Measurements from ENCODE around the gene VSIG2.
A peak's percentile ranks its signal among the peaks of the same experiment; 100 is the strongest.

Gene VSIG2

DNA sequence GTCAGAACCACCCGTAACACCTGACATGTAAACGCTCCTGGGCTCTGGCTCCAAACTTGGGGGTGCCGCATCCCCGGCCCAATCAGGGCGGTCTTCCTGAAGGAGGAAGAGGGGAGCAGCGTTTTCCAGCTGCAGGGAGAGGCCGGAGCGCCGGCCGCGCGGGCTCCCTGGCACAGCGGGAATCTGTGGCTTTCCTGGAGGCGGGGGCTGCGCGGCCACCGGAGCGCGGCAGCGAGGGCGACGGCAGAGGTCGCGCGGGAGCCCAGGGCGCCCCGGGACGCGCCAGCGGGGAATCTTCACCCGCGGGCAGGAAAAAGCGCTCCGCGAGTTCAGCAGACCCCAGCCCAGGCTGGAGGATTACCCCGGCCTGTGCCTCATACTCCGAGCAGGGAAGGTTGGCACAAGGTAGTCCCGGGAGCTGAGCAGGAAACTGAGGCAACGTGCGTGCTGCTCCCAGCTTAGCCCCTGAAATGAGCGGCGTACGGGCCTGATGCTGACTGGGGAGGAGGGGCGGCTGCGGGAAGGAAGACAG is 10.6 kb upstream of the VSIG2 start:
- DNase-seq, result no peak

DNA sequence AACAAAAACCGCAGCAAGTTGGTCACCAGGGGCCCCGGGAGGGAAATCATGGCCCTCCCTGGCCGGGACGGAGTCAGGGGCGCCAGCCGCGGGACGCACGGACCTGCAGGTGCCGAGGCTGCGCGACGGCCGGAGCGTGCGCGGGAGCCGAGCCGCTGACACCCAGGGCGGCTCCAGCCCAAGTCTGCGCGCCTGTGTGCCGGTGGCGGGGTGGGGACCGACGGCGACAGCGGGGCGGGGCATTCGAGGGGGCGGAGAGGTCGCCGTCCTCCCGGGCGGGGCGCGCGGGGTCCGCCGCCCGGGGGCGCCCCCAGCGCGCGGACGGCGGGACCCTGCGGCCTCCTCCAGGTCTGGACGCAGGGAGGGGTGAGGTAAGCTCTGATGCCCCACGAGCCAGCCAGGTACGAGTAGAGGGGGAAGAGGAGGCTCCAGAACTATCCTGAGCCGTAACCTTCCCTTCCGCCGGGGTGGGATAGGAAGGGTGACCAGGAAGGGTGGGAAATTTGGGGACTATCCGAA is 10.1 kb upstream of the VSIG2 start, which contains the start of gene ESAM:
Gene ESAM, minus strand, starts transcription at position 186 of the 519 bp plus-strand sequence. Its CDS starts 136 bp downstream, at position 50.
- DNase-seq, result no peak

DNA sequence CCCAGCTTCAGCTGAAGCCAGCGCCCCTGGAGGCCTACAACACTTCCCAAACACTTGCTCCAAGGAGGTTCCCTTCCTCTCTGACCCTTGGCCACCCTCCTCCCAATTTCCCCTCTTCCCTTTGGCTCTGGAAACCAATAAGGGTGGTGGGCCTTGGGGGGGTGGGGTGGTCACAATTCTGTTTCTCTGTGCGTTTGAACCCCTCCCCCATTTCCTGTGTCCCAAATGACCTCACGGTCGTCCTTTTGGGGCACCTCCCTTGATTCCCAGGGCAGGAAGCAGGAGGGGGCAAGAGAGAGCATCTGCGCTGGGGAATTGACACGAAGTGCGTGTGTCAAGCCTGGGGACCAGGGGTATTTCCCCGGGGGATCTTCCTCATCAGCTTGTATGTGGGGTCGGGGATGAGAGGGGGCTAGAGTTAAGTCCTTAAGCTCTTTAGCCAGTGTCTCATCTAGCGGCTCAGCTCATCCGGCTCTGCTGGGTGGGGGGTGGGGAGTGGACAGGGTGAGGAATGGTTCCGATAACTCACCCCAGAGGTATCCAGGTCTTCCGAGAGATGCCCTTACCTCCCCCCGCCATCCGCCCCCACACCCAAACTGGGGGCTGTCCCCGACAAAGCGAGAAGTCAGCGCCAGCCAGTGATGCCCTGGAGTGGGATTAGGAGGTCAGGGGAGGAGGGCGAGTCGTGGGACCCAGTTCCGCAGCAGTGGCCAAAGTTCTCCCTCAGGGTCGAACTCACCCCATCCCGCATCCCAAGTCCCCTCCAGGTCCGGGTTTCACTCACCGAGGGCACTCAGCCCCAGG is 9.4 kb upstream of the VSIG2 start:
- DNase-seq, result no peak

DNA sequence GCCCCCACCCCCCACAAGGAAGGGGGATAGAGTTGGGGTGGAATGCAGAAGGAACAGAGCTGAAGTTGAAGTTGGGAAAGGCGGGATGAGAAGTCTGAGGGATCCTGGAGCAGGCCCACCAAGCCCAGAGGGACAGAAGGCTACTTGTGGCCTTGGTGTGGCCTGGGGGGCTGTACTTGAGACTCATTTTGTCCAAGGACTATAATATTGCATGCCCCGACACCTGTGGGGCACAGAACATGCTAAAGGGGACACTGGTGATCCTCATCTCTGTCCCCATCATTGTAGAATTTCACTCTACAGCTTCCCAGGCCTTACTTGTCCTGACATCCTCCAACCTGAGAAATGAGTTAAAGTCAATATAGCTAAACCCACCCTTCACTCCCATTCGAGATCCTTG is 8.8 kb upstream of the VSIG2 start:
- no peak for DNase-seq

DNA sequence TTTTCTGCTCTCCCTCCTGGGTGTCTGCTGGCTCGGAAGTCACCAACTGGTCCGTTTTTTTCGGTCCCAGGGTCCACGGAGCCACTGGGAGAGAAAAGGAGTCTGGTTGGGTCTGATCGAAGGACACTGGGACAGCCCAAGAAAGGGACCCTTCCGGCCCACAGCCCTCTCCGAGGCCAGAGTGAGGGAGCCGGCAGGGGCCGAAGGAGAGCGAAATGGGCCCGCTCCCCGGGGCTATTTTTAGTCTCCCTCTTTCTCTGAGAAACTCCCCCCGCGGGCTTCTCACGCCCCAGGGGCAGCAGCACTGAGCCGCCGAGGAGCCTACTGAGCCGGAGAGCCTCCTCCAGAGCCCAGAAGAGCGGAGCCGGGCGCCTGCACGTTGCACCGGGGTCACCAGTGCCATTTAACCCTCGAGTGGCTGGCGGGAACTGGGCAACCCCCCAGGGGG is 8.2 kb upstream of the VSIG2 start:
- DNase-seq, result no peak

DNA sequence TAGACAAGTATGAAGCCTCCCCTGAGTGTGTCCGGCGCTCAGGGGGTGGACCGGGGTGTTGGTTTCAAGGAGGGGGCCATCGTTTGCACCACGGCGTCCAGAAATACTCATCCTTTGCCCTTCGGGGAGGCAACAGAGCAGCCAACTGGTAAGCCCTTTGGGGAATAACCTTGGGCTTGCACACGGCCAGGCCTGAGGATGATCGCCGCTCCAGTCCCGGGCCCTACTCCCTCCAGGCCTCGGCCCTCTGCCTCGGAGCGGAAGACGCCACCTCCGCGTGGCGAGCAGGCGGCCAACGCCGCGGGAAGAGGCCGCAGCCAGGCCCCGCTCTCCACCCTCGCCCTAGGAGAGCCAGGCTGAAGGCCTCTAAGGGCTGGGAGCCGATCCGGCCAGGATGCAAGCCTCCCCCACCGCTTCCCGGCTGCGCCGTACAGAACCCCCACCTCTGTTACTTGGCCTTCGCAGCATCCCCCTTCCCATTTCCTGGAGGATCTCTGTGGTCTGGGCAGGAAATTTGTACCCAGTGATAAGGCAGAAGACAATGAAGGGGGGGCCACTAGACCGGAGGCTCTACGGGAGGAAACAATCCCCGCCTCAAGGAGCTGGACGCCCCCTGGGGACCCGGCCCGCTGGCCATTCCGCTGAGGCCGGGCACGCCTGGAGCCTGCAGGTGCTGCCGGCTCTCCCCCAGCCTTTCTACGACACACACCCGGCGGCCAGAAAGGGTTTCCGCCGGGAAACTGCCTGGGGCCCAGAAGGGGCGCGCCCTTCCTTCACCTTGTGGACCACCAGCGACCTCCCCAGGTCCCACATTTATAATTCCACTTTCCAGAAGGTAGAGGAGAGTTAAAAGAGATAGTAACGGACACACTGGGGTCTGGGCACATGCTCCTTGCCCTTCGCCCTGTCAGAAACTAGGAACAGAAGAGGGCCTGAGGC is 7.5 kb upstream of the VSIG2 start:
- no peak for DNase-seq

DNA sequence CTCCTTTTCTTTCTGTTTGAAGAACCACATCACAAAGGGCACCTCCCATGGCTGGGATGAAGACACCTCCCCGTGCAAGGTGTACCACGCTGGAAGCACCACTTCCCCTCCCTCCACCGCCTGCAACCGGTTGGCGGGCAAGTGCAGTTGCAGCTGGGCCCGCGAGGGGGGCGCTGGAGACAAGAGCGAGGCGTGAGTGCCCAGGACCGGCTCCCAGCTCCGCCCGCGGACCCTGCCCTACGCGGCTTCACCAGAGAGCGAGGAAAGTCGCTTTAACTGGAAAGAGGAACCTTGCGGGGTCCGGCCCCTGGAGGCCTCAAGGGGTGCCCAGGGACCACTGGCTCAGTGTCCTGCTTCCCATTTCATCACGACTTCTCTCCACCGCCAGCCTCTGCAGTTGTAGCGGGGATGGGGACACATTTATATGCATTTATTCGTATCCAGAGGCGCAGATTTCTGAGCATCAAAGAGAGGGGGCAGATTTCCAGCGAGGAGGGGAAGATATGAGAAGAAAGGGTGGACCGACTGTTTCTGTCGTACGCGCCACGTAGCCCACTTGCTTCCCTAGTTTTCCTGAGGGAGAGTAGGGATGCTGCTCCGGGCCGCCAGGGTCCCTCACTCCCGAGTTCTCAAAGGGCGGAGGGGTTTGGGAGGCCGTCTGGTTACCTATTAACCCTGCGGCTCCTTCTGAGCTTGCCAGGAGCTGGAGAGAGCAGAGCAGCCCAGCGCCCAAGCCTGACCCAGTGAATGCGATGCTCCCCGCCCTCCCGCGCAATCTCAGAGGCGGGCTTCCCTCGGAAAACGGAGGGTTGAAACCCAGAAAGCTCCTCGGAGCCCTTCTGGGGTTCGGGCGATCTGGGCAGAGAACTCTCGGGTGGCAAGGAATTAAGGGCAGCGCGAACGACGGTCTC is 6.6 kb upstream of the VSIG2 start:
- peak; percentile 64 for DNase-seq

DNA sequence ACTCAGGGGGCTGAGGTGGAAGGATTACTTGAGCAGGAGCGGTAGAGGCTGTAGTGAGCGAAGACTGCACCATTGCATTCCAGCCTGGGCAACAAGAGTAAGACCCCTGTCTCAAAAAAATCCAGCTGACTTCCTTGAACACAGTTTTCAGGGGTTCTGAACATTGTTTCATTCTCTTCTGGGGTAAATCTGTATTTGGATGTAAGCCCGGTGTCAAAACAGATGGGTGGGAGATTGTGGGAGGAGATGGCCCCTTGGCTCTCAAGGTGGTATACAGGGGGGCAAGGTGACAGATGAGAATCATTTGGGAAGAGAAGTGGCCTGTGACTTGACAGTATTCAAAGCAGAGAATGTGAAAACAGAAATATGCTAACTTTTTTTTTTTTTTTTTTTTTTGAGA is 5.3 kb upstream of the VSIG2 start:
- DNase-seq, result no peak

DNA sequence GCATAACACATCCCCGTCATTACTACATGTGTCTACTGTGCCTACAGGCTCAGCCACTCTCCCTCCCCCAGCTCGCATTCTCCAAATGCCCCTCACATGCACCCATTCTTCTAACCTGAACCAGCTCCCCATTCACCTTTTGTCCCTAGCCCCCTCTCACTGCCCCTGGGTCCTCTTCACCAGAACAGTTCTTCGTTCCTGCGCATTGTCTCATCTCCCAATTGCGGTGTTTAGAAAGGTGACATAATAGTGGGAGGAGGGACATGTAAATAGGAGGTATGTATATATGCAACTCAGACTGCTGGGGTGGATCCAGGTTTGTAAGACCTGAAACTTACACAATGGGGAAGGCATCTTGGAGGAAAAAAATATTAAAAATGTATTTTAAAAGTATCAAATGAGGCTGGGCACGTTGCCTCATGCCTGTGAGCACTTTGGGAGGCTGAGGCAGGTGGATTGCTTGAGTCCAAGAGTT is 4.7 kb upstream of the VSIG2 start:
- no peak for DNase-seq

DNA sequence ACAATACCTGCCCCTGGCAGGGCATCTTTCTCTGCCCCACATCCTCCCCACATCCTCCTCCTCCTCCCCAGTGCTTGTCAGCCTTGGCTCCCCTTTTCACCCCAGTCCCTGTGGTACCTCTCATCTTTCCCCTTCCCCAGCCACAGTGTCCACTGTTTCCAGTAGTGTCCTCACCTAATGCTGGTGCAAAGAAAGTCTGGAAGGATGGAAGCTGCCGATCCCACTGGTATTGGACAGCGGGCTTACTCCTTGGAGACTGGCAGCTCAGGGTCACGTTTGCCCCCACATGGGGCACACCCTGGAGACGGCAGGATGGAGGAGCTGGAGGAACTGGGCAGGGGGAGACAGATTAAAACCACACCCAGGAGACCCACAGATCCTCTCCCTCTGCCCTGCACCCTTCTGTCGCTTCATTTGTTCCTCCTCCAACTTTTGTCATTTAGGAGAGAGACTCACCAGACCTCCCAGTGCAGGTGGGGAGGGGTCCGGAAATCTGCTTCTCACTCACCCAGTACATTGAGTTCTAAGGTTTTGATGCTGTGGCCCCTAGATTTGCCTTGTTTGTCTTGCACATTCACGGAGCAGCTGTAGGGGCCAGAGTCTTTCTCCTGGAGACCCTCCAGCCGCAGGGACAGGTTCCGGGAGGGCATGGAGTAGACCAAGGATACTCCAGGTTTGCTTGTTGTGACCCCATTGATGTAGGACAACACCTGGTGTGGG is 4.1 kb upstream of the VSIG2 start:
- DNase-seq, result no peak

DNA sequence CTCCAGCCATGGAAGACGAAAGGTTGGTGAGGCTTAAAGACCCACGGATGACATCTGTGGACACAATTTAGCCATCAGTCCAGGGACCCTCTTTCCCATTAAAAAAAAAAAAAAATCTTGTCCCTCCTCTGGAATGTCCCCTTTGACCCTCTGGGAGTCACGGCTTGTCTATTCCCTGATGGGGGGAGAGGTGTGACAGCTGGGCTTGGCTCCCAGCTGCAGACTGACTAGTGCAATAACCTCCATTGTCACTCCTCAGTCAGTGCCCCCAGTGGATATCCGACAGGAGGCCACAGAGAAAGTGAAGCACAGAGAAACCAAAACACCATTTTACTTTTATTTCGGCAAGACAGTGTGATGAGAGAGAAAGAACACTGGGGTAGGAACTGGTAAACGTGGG is 2.7 kb upstream of the VSIG2 start:
- no peak for DNase-seq

DNA sequence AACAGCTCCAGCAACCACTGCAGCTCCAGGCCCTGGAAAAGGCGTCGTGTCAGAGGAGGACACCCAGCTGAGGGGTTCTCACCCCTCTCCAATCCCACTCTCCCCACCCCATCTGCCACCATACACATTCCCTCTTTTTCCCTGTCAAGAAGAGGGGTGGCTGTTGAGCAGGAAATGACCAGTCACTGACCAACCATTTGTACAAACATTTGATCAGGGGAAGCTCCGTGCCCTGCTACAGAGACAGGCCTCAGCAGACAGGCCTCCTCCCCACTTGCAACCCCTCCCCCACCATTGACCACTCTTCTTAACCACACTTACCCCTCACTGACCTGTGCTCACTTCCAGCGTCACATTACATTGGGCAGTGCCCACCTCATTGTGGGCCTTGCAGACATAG is 2.3 kb upstream of the VSIG2 start:
- DNase-seq, result no peak

DNA sequence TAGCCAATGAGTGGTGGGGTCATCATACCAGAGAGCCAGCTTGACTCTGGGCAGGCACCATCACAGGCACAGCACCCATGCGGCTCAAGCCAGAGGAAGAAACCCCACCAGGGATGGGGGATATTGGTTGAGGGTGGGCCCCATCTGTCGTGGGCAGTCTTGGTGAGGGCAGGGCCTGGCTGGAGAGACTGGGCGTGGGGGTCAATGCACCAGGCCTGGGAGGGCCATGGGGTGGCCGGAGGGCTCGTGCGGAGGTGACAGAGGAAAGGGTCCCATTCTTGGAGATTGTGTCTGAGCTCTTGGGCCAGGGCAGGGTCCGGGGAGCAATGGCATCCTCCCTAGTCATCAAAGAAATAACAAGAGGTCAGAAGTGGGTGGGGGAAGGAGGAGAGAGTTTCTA is 1.6 kb upstream of the VSIG2 start:
- no peak for DNase-seq

DNA sequence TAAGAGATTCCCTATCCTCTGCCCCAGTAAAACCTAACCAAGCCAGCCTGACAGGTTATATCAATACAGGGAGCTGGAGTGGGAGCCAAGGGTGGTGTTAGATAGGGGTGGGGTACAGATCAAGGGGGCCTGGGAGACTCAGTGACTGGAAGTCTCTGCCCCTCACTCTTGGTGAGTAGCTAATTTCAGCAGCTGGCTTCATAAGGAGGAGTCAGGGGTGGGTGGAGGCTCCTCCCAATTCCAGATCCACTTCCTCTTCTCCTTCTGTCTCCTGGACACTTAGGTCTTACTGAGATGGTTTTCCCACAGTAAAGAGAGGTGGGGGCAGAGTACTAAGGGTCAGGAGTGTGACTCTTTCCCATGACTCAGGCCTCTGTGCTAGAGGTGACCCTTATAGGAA is 1.1 kb upstream of the VSIG2 start:
- no peak for DNase-seq

DNA sequence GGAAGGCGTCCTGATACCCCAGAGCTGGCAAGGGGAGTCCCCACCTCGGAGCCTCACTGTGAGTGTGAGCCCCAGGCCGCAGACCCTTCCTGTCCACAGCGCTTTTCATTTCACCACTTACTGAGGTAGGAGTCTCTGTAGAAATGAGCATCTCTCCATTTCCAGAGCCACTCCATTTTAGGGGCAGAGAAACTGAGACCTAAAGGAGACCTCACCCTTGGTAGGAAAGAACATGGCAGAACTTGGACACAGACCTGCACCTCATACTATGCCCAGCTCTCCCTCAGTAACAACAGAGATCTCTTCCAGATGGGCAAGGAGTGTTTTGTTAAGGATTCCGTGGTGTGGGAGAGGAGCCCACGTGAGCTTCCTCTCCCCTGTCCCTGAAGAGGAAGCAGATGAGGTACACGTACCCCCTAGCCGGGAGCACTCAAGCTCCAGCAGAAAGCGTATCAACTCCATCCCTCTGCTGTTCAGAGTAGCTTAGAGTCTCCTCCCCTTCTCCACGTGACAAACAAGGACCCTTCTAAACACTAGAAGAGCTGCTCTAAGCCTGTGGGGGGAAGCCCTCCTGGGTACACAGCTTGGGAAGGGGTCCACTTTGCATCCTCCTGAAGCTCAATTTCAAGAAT is 532 bp upstream of the VSIG2 start:
- no peak for DNase-seq

DNA sequence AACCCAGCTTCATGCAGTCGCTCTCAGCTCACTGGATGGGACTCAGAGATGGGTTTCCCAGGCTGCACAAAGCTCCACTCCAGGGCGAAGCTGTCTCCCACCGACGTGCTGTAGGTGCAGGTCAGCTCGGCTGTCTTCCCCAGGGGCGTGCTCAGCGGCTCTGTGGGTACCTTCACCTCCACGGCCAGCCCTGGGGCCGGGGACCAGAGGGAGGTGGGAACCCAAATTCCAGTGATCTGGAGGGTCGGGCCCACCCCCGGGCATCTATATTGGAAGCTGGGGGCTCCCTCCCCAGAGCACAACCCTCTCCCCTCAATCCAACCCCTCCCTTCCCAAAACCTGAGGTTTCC is 689 bp downstream of the VSIG2 start:
- no peak for DNase-seq

DNA sequence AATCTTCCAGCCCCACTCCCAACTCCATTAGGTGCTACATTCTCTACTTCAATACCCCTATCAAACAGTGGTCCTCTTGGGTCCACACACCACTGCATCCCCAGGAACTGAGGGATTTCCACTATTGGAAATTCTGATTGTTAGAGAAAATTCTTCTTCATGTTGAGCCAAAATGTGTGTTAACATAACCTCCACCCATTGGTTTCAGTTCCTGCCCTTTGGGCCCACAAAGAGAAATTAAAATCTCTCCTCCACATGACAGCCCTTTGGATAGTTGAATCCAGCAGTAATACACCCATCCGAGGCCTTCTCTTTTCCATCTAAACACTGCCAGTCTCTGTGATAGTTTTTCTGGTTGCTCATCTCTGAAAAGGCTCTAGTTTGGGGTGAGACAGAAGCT is 2.1 kb downstream of the VSIG2 start:
- no peak for DNase-seq

DNA sequence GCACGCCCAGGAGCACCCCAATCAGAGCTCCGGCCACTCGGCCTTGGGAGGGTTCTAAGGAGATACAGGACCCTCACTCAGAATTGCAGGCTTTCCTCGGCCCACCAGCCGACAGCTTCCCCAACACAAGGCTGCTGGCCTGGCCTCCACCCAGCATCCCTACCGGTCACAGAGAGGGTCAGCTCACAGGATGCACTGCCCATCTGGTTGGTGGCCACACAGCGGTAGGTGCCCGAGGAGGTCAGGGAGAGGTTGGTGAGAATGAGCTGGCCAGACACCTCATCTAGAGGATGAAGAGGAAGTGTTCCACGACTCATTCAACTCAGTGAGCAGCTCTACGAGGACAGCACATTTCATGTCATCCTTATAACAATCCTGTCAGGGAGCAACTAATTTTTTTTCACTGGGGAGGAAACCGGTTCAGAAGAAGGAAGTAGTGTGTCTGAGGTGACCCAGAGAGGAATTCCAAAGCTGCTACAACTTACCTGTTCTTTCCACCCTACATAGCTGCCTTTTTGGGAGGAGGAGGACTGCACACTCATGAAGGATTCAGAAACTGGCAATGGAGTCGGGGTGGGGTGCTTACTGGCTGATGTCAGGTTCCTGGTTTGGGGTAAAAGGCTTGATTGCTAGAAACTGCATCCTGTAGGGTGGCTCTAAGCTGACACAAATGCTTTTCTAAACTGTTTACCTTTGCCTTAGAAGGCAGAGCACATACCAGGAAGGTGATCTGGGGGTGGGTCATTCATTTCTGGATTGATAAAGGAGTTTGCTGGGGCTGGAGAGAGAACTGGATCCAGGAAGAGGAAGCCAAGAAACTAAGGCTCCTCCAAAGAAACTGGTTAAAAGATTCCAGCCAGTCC is 3.3 kb downstream of the VSIG2 start:
- DNase-seq, result no peak

DNA sequence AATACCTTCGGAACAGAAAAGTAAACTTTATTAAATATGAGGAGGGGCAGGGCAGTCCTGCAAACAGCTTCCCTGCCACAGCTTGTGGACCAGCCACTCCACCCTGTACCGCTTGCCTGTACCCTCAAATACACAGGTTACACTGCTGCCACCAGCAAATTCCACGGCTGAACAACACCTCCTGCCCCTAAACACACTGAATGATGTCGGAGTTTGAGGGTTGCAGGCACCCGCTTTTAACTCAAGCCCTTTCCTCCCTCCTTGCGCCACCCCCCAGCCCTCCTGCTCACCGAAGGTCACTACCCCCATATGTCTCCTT is 4.0 kb downstream of the VSIG2 start:
- no peak for DNase-seq

DNA sequence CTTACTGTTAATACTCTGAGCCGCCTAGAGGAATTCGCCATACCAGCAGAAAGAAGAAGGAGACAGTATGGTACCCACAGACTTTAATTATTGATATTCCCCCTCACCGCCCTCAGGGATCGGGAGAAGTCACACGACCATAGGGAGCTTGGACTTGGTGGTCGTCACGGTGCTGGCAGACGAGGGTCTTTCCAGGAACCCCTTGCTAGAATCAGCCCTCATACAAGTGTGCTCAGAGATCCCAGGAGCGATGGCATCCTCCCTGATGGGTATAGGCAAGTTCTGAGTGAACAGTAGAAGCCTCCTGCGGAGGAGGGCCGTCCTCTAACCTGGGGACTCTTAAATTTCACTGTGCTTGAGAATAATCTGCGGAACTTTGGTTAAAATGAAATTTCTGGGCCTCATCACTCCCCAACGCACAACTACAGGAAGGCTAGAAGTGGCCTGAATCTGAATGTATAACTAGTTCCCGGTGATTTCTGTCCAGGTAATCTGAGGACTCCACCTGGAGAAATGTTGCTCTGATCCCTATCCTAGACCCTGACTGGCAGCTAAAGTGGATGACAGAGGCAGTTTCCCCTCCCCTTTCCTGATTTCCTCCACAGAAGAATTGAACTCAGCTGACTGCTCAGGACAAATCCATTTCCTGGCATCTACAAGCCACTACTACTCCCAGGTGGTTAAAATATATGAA is 4.5 kb downstream of the VSIG2 start:
- DNase-seq, result no peak

Data from NCI-H2227 treated with DMSO at 0.1 percent for 48 hours (cell line).